ENCODE data around the gene MAD2L1BP. TPM values are rescaled to one million over a fixed set of nuclear protein-coding genes. Genes with fewer than 3 reads are reported as not detected.

Gene MAD2L1BP
- total RNA-seq, 1 experiment from 2014 or later: 36.6 TPM

DNA sequence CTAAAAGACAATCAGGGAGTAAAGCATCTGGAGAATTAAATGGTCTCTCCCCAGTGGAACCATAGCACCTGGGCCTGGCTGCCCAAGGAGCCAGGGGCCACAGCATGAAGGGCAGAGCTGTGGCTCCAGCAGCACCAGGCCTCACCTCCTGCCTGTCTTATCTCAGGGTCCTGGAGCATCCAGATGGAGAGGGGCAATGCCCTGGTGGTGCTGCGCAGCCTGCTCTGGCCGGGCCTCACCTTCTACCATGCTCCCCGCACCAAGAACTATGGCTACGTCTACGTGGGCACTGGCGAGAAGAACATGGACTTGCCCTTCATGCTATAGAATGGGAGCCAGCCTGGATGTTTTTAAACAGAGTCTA lies 35.0 kb downstream of the MAD2L1BP start:
- no peaks in the 10 kb centered on the region for H3K27me3 ChIP-seq (ENCODE audit: insufficient read depth, low read length)
- ChIA-PET RAD21 (ENCODE audit: low non-redundant PET in 1 of 2, low total read pairs in 2 of 2, uncharacterized antibody in 2 of 2, unreplicated experiment in 2 of 2) (no interaction called here), CTCF (interaction anchor here (4.6 kb wide), 1 partner anchor 409 kb away, joined by 45 read pairs; no protein-coding TSS in a partner anchor), POLR2A (no interaction called here)
- H3K79me2 ChIP-seq (ENCODE audit: insufficient read depth, low read length): no peaks in the 10 kb centered on the region
- H3K4me1 ChIP-seq (ENCODE audit: control insufficient read depth in 1 of 2, insufficient read depth in 2 of 2, low read length in 2 of 2): peaks cover 10 to 35% of the 10 kb centered on the region in 2 experiments
- ATAC-seq: no peak
- no peak overlapping the region for H2AFZ ChIP-seq (ENCODE audit: low read depth, low read length, poor library complexity, severe bottlenecking)
- no peak overlapping the region for H3K27ac ChIP-seq (ENCODE audit: low read depth, low read length)
- intact Hi-C loops (cut with micrococcal nuclease): no loop called here
- no peak overlapping the region for H3K4me2 ChIP-seq (ENCODE audit: low read length)
- no peaks in the 10 kb centered on the region for H4K20me1 ChIP-seq (ENCODE audit: insufficient read depth)
- H3K9me2 ChIP-seq (ENCODE audit: insufficient read depth): no peaks in the 10 kb centered on the region
- peaks cover 19 to 28% of the 10 kb centered on the region in 2 experiments for H3K36me3 ChIP-seq (ENCODE audit: control insufficient read depth in 1 of 2, insufficient read depth in 2 of 2, low read length in 2 of 2)
- BruUV-seq (replicated peaks): no TSS peak
- DNase-seq (ENCODE audit: low read depth, low spot score): no peak
- TF ChIP-seq SP1 (IDR thresholded peaks at IDR 0.05; ENCODE audit: low read depth) (no peak), EZH2 (IDR thresholded peaks at IDR 0.05) (no peak), ZFX (IDR thresholded peaks at IDR 0.05) (no peak), EGR1 (IDR thresholded peaks at IDR 0.05; ENCODE audit: low read depth) (no peak), POLR2A (IDR thresholded peaks at IDR 0.05; ENCODE audit: borderline replicate concordance, extremely low read depth, insufficient read depth, insufficient read length) (no peak), CEBPB (IDR thresholded peaks at IDR 0.05; ENCODE audit: low read depth) (no peak), EZH2phosphoT487 (IDR thresholded peaks at IDR 0.05; ENCODE audit: borderline replicate concordance) (no peak), FOSL1 (IDR thresholded peaks at IDR 0.05; ENCODE audit: low read depth) (no peak)
- TF ChIP-seq, protein P1, sequence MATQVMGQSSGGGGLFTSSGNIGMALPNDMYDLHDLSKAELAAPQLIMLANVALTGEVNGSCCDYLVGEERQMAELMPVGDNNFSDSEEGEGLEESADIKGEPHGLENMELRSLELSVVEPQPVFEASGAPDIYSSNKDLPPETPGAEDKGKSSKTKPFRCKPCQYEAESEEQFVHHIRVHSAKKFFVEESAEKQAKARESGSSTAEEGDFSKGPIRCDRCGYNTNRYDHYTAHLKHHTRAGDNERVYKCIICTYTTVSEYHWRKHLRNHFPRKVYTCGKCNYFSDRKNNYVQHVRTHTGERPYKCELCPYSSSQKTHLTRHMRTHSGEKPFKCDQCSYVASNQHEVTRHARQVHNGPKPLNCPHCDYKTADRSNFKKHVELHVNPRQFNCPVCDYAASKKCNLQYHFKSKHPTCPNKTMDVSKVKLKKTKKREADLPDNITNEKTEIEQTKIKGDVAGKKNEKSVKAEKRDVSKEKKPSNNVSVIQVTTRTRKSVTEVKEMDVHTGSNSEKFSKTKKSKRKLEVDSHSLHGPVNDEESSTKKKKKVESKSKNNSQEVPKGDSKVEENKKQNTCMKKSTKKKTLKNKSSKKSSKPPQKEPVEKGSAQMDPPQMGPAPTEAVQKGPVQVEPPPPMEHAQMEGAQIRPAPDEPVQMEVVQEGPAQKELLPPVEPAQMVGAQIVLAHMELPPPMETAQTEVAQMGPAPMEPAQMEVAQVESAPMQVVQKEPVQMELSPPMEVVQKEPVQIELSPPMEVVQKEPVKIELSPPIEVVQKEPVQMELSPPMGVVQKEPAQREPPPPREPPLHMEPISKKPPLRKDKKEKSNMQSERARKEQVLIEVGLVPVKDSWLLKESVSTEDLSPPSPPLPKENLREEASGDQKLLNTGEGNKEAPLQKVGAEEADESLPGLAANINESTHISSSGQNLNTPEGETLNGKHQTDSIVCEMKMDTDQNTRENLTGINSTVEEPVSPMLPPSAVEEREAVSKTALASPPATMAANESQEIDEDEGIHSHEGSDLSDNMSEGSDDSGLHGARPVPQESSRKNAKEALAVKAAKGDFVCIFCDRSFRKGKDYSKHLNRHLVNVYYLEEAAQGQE (IDR thresholded peaks at IDR 0.05; ENCODE audit: low read depth): no peak
- TF ChIP-seq, protein P2, sequence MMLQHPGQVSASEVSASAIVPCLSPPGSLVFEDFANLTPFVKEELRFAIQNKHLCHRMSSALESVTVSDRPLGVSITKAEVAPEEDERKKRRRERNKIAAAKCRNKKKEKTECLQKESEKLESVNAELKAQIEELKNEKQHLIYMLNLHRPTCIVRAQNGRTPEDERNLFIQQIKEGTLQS (IDR thresholded peaks at IDR 0.05): no peak
- no peak overlapping the region for H3K9ac ChIP-seq (ENCODE audit: low read length)
- H3K9me3 ChIP-seq (ENCODE audit: control insufficient read depth in 1 of 2, insufficient read depth in 1 of 2, low read depth in 1 of 2, low read length in 2 of 2): no peaks in the 10 kb centered on the region
- H3K4me3 ChIP-seq (replicated peaks in 1 of 2; ENCODE audit: low read depth in 1 of 2, low read length in 2 of 2): no peak overlapping the region
